ENCODE data around the gene RSRC2. TPM values are rescaled to one million over a fixed set of nuclear protein-coding genes. Genes with fewer than 3 reads are reported as not detected.
A peak's percentile ranks its signal among the peaks of the same experiment; 100 is the strongest.
"Not testable (repeated sequence)": the region's sequence is repeated elsewhere in the genome, so short reads cannot be mapped to it uniquely, and the experiment has no call there.

RSRC2 gene
- total RNA-seq, 1 donor from 2014 or later: 67.9 TPM

- Mint-ChIP-seq H3K27ac (ENCODE audit: unreplicated experiment) (peak overlapping the region; percentile 10), H3K36me3 (ENCODE audit: unreplicated experiment) (peaks cover 67% of the 10 kb centered on the region), H3K9me3 (ENCODE audit: unreplicated experiment) (no peaks in the 10 kb centered on the region)
These were observed 11.5 kb downstream of the RSRC2 start for GRCh38 chr12:122515275-122515674.

DNA sequence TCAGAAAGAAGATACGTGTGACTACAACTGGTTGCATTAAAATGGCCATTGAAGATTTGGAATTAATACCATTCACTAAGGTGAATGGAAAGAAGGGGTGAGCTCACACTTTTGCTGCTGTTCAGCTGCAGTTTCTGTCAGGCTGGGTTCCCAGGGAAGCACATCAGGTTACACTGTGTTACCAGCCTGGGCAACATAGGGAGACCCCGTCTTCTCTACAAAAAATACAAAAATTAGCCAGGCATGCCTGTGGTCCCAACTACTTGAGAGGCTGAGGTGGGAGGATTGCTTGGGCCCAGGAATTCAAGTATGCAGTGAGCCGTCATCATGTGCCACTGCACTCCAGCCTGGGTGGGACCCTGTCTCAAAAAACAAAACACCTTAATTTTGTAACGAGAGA, 13.1 kb downstream of the RSRC2 start:
- Mint-ChIP-seq H3K36me3 (ENCODE audit: unreplicated experiment) (peaks cover 63% of the 10 kb centered on the region), H3K27ac (ENCODE audit: unreplicated experiment) (no peak overlapping the region), H3K27me3 (ENCODE audit: unreplicated experiment) (no peaks in the 10 kb centered on the region), H3K4me1 (ENCODE audit: unreplicated experiment) (peaks cover 16% of the 10 kb centered on the region), H3K9me3 (ENCODE audit: unreplicated experiment) (no peaks in the 10 kb centered on the region), H3K4me3 (ENCODE audit: unreplicated experiment) (no peak overlapping the region)
- TF ChIP-seq CTCF (IDR thresholded peaks at IDR 0.05): no peak
- DNase-seq (ENCODE audit: extremely low spot score, unreplicated experiment): no peak

More at GRCh38 chr12:122515275-122515674, 11.5 kb downstream of the RSRC2 start:
- peaks cover 29% of the 10 kb centered on the region for H3K4me1 Mint-ChIP-seq (ENCODE audit: unreplicated experiment)
- H3K4me3 Mint-ChIP-seq (ENCODE audit: unreplicated experiment): no peak overlapping the region
- no peak for TF ChIP-seq CTCF (IDR thresholded peaks at IDR 0.05)
- no peak for DNase-seq (ENCODE audit: extremely low spot score, unreplicated experiment)
- H3K27me3 Mint-ChIP-seq (ENCODE audit: unreplicated experiment): no peaks in the 10 kb centered on the region

GRCh38 chr12:122513028-122513427, 13.7 kb downstream of the RSRC2 start:
- DNase-seq (ENCODE audit: extremely low spot score, unreplicated experiment); H3K27me3 Mint-ChIP-seq (ENCODE audit: unreplicated experiment); H3K27ac Mint-ChIP-seq (ENCODE audit: unreplicated experiment); H3K9me3 Mint-ChIP-seq (ENCODE audit: unreplicated experiment); H3K4me3 Mint-ChIP-seq (ENCODE audit: unreplicated experiment); H3K4me1 Mint-ChIP-seq (ENCODE audit: unreplicated experiment): not testable (repeated sequence)
- peaks cover 61% of the 10 kb centered on the region for H3K36me3 Mint-ChIP-seq (ENCODE audit: unreplicated experiment)

DNA sequence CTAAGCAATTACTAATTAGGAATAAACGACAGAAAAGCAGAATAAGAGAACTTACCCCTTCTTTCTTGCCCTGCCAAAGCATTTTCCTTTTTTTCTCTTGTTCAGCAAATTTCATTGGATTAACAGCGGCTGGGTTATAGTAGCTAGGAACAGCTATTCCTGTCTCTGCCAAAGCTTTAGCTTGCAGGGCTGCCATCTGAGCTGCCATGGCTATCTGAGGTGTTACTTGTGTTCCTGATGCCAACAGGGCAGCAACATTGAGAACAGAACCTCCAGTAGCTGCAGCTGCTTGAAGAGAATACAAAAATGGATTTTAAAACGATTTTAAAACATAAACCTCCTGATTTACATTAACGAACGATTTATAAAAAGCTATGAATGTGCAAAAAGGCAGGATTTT, 18.6 kb downstream of the RSRC2 start:
- TF ChIP-seq CTCF (IDR thresholded peaks at IDR 0.05): no peak
- Mint-ChIP-seq H3K4me1 (ENCODE audit: unreplicated experiment) (no peaks in the 10 kb centered on the region), H3K27me3 (ENCODE audit: unreplicated experiment) (no peaks in the 10 kb centered on the region), H3K9me3 (ENCODE audit: unreplicated experiment) (no peaks in the 10 kb centered on the region), H3K27ac (ENCODE audit: unreplicated experiment) (no peak overlapping the region), H3K4me3 (ENCODE audit: unreplicated experiment) (no peak overlapping the region), H3K36me3 (ENCODE audit: unreplicated experiment) (peaks cover 59% of the 10 kb centered on the region)
- no peak for DNase-seq (ENCODE audit: extremely low spot score, unreplicated experiment)

DNA sequence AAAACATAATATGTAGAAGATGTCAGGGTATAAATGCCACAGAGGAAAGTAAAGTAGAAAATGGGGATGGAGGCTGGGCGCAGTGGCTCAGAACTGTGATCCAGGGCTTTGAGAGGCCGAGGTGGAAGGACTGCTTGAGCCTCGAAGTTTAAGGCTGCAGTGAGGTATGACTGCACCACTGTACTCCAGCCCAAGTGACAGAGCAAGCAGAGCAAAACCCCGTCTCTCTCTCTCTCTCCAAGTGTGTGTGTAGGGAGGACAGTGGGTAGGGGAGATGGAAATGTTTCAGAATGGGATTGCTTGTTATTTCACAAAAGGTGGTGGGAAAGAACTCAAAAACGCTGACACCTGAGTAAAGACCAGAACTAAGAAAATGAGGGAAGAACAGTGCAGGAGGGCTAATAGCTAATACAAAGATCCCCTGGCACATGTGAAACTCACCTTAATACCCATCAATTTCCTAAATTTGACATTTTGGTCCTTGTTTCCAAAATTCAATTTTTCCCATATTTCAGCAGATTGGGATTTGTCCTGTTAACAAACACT, 20.3 kb downstream of the RSRC2 start:
- Mint-ChIP-seq H3K4me3 (ENCODE audit: unreplicated experiment) (no peak overlapping the region), H3K4me1 (ENCODE audit: unreplicated experiment) (peaks cover 5% of the 10 kb centered on the region), H3K27me3 (ENCODE audit: unreplicated experiment) (no peaks in the 10 kb centered on the region), H3K9me3 (ENCODE audit: unreplicated experiment) (no peaks in the 10 kb centered on the region), H3K36me3 (ENCODE audit: unreplicated experiment) (peaks cover 56% of the 10 kb centered on the region), H3K27ac (ENCODE audit: unreplicated experiment) (no peak overlapping the region)
- no peak for DNase-seq (ENCODE audit: extremely low spot score, unreplicated experiment)
- TF ChIP-seq CTCF (IDR thresholded peaks at IDR 0.05): no peak

Data from osteocyte (in vitro differentiated cells).